GM12878 (cell line): ENCODE data around the gene TRAIP. TPM values are rescaled to one million over a fixed set of nuclear protein-coding genes. Genes with fewer than 3 reads are reported as not detected.

Source experiments
- ATAC-seq: fragments of 200-7000 bp; cut with Tn5 transposase; 3 replicates; pipeline ENCODE4 v1.9.1; 2020; ENCODE audit warnings: mild to moderate bottlenecking, moderate library complexity
- BruUV-seq: library from RNA; stranded (reverse); fragments of 400-500 nt; replicated peaks from 2 replicates; lab custom pipeline; 2021; lab: Mats Ljungman, UMichigan
- CTCF ChIA-PET: fragments of 300-600 bp; sonication (Branson Sonifier 250); formaldehyde crosslinking; extraction: SDS; loops from one replicate; lab custom pipeline; 2021; ENCODE audit warnings: inconsistent platforms; lab: Yijun Ruan, JAX
- POLR2A ChIA-PET: fragments of 350-600 bp; formaldehyde crosslinking; extraction: SDS; loops from one replicate; lab custom pipeline; 2021; ENCODE audit warnings: inconsistent platforms; lab: Charles Lee
- RAD21 ChIA-PET: fragments of 300-600 bp; sonication (Branson Sonifier 250); formaldehyde crosslinking; loops from one replicate; lab custom pipeline; 2023; ENCODE audit warnings: antibody characterized with exemption; ENCODE audit not compliant: unreplicated experiment; lab: Charles Lee
- SMC1A ChIA-PET: fragments of 300-600 bp; sonication (Branson Sonifier 250); formaldehyde crosslinking; loops from one replicate; lab custom pipeline; 2023; ENCODE audit not compliant: unreplicated experiment, uncharacterized antibody; lab: Charles Lee
- DNase-seq: peaks from one replicate; pipeline ENCODE4 v3.0.0-alpha.2; 2011; ENCODE audit warnings: low read depth, low spot score
- FAIRE-seq: peaks from 3 replicates; lab custom pipeline; 2011; peaks lifted over from hg19 to GRCh38; lab: Jason Lieb, UNC
- H2AFZ ChIP-seq: 2 replicates; pipeline ENCODE4 v1.6.0; 2011; ENCODE audit warnings: low read depth, low read length, control low read depth; ENCODE audit not compliant: control insufficient read depth
- H3K27ac ChIP-seq: 2 replicates; pipeline ENCODE4 v1.5.1; 2011; ENCODE audit warnings: control low read depth; ENCODE audit not compliant: control insufficient read depth, insufficient read depth
- H3K27me3 ChIP-seq, 2 experiments: replicated peaks in 1 of 2; 2 replicates each; pipeline versions ENCODE4 v1.6.0 to v1.6.1; 2011; ENCODE audit warnings: low read length in 1 of 2; ENCODE audit not compliant: control insufficient read depth in 2 of 2, insufficient read depth in 2 of 2
- H3K36me3 ChIP-seq, 2 experiments: 2 replicates each; pipeline ENCODE4 v1.5.1; 2011; ENCODE audit warnings: low read length in 1 of 2; ENCODE audit not compliant: control insufficient read depth in 2 of 2, insufficient read depth in 2 of 2
- H3K4me1 ChIP-seq: 2 replicates; pipeline ENCODE4 v1.6.1; 2011; ENCODE audit warnings: mild to moderate bottlenecking, low read length, moderate library complexity, mixed read lengths; ENCODE audit not compliant: control insufficient read depth, insufficient read depth
- H3K4me2 ChIP-seq: 2 replicates; pipeline ENCODE4 v1.6.0; 2011; ENCODE audit warnings: control low read depth; ENCODE audit not compliant: control insufficient read depth, insufficient read depth
- H3K4me3 ChIP-seq: fragments of 200-600 bp; sonication (generic); 2 replicates; pipeline ENCODE4 v1.5.1; 2016
- H3K79me2 ChIP-seq: 2 replicates; pipeline ENCODE4 v1.6.0; 2011; ENCODE audit warnings: low read length; ENCODE audit not compliant: control insufficient read depth, insufficient read depth
- H3K9ac ChIP-seq: 2 replicates; pipeline ENCODE4 v1.8.0; 2011; ENCODE audit warnings: low read length, control low read depth, mixed read lengths; ENCODE audit not compliant: control insufficient read depth, insufficient read depth
- H3K9me3 ChIP-seq: replicated peaks from 3 replicates; pipeline ENCODE4 v1.5.1; 2011; ENCODE audit warnings: mild to moderate bottlenecking, low read length; ENCODE audit not compliant: control insufficient read depth, insufficient read depth
- H4K20me1 ChIP-seq: 2 replicates; pipeline ENCODE4 v1.6.0; 2011; ENCODE audit not compliant: control insufficient read depth, insufficient read depth
- BCL11A ChIP-seq: IDR thresholded peaks from 2 replicates; pipeline ENCODE4 v1.6.1; 2011; ENCODE audit warnings: low read depth, low read length
- BCLAF1 ChIP-seq: fragments of 450-650 bp; IDR thresholded peaks from 2 replicates; pipeline ENCODE4 v1.6.1; 2017; ENCODE audit warnings: antibody characterized with exemption, mild to moderate bottlenecking, moderate library complexity
- IKZF1 ChIP-seq: fragments of 450-650 bp; conservative IDR thresholded peaks from 2 replicates; pipeline ENCODE4 v1.6.1; 2017; ENCODE audit warnings: antibody characterized with exemption, mild to moderate bottlenecking
- MXI1 ChIP-seq: fragments of 150-350 bp; IDR thresholded peaks from 2 replicates; pipeline ENCODE4 v1.6.1; 2011; ENCODE audit warnings: low read depth, mild to moderate bottlenecking, inconsistent platforms, low read length, improper control_type of control experiment
- SMAD5 ChIP-seq: IDR thresholded peaks from 2 replicates; pipeline ENCODE4 v1.6.1; 2016; ENCODE audit warnings: antibody characterized with exemption, low read depth
- YBX1 ChIP-seq: fragments of 450-650 bp; IDR thresholded peaks from 2 replicates; pipeline ENCODE4 v1.6.1; 2016; ENCODE audit warnings: antibody characterized with exemption
- ZNF217 ChIP-seq: fragments of 450-650 bp; IDR thresholded peaks from 2 replicates; pipeline ENCODE4 v1.6.1; 2017; ENCODE audit warnings: antibody characterized with exemption, mild to moderate bottlenecking
- WGBS: methylation state at CpG from one replicate; pipeline ENCODE4 v1.1.6; 2016; ENCODE audit warnings: low lambda C conversion rate; ENCODE audit not compliant: insufficient replicate concordance, insufficient coverage; ENCODE audit errors: missing lambda C conversion rate; 5-methylcytosine and 5-hydroxymethylcytosine counted together
- in situ Hi-C: fragments of 300-500 bp; cut with MboI; formaldehyde crosslinking; loops from 9 replicates; pipeline ENCODE4 v1.14.3; 2018; ENCODE audit warnings: mixed read lengths
- intact Hi-C: fragments of 100-400 bp; cut with micrococcal nuclease; formaldehyde crosslinking; loops from one replicate; pipeline ENCODE4 v1.14.2; 2022; ENCODE audit not compliant: unreplicated experiment
- polyA plus RNA-seq, 11 experiments: library from polyadenylated mRNA; depleted of rRNA in 4 of 11; unstranded in 6 of 11; stranded (reverse) in 5 of 11; fragments of >200 nt; fragmentation: Nextera tagmentation in 4 of 11; fragmentation: Illumina TruSeq in 1 of 11; extraction: Ambion mirVana in 4 of 11; extraction: Trizol in 1 of 11; gene quantifications; 1 replicate in 1 of 11; 2 replicates in 10 of 11; pipeline versions ENCODE4 v1.2.1 to v1.2.3, GENCODE V29; 2011 to 2016; ENCODE audit warnings: inconsistent platforms in 2 of 11, missing spikeins in 2 of 11, low read depth in 1 of 11
- total RNA-seq, 4 experiments: library from RNA; depleted of rRNA in 3 of 4; stranded (reverse); fragments of >200 nt in 3 of 4; fragmentation: Illumina TruSeq in 1 of 4; extraction: Trizol in 1 of 4; gene quantifications; 2 replicates each; pipeline versions ENCODE4 v1.2.1 to v1.2.3, GENCODE V29; 2013 to 2021

Gene TRAIP
- total and polyA plus RNA-seq, 10 of the 15 experiments (the other 5 are each of a cell fraction or from before 2014, with no cell fraction given), result 15.9 to 37.0 (median 23.1) TPM

DNA sequence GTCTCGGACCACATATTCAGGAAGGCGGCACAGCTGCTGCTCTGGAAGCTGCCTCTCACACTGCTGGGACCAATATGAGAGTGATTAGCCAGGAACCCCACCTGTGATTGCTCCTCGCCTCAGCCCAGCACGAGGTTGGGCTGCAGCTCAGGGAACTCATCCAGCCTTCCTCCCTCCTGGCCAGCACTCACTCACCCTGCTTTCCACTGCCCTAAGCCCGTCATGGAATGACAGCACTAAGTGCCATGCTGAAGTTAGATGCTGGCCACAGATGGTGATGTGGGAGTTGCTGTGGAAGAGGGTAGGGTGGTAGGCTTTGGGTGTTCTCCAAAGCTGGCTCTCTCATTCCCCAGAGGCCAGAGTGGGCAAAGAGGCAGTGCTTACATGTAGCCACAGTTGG is 40.0 kb upstream of the TRAIP start:
- Histone ChIP-seq H3K9ac (no peak overlapping the region), H3K36me3 (no peaks in the 10 kb centered on the region), H3K9me3 (no peaks in the 10 kb centered on the region), H3K79me2 (no peaks in the 10 kb centered on the region), H3K4me1 (no peaks in the 10 kb centered on the region; the same call in 1 of the 2 replicates), H3K4me3 (no peak overlapping the region), H2AFZ (no peak overlapping the region), H3K4me2 (no peak overlapping the region), H3K27me3 (no peaks in the 10 kb centered on the region), H3K27ac (no peak overlapping the region), H4K20me1 (no peaks in the 10 kb centered on the region)
- in situ Hi-C loops, result no loop called here
- WGBS, result 68% methylated on average over 5 of the region's 5 CpGs
- ChIA-PET CTCF (no interaction called here), POLR2A (interaction anchor here (0.5 kb wide), 1 partner anchor 27 kb away, joined by 3 read pairs; no protein-coding TSS in a partner anchor), SMC1A (no interaction called here), RAD21 (no interaction called here)
- no peak for TF ChIP-seq ZNF217
- no peak for TF ChIP-seq IKZF1
- TF ChIP-seq BCL11A, result no peak
- TF ChIP-seq BCLAF1, result no peak
- TF ChIP-seq MXI1, result no peak
- TF ChIP-seq YBX1, result no peak
- TF ChIP-seq SMAD5, result no peak
- intact Hi-C loops, result no loop called here
- DNase-seq (no peak), FAIRE-seq (no peak), ATAC-seq (no peak)
- BruUV-seq, result no TSS peak
